A549 (cell line): ENCODE measurements around the gene SPSB3. TPM values are rescaled to one million over a fixed set of nuclear protein-coding genes. Genes with fewer than 3 reads are reported as not detected.

Experiments
- ATAC-seq, 2 experiments: fragments of 200-7000 bp in 1 of 2; fragments of >200 bp in 1 of 2; cut with Nextera tagmentation in 1 of 2; cut with Tn5 transposase in 1 of 2; 3 replicates each; pipeline versions ENCODE4 v1.8.0 to v1.9.1; 2018 to 2020; ENCODE audit warnings: mild to moderate bottlenecking in 1 of 2, moderate library complexity in 1 of 2
- CTCF ChIA-PET: fragments of 300-600 bp; sonication (Branson Sonifier 250); formaldehyde crosslinking; extraction: SDS; loops from one replicate; lab custom pipeline; 2021; ENCODE audit warnings: antibody characterized with exemption, inconsistent platforms; lab: Yijun Ruan, JAX
- POLR2A ChIA-PET: fragments of 350-600 bp; formaldehyde crosslinking; extraction: SDS; loops from one replicate; lab custom pipeline; 2021; ENCODE audit warnings: antibody characterized with exemption, inconsistent platforms; lab: Yijun Ruan, JAX
- DNase-seq, 2 experiments: peaks; one replicate each; pipeline versions ENCODE4 v3.0.0 to v3.0.0-alpha.2; 2011 to 2016; ENCODE audit warnings: low read depth in 1 of 2, low spot score in 1 of 2
- FAIRE-seq: peaks from 2 replicates; lab custom pipeline; 2011; peaks lifted over from hg19 to GRCh38; lab: Jason Lieb, UNC
- H3K27ac ChIP-seq, 2 experiments: fragments of >200 bp; sonication (Bioruptor Twin); formaldehyde crosslinking; 3 replicates each; pipeline ENCODE4 v1.5.1; 2016 to 2017
- H3K4me1 ChIP-seq: fragments of >200 bp; sonication (Bioruptor Twin); formaldehyde crosslinking; 3 replicates; pipeline ENCODE4 v1.6.1; 2016
- H3K4me2 ChIP-seq: fragments of >200 bp; sonication (Bioruptor Twin); formaldehyde crosslinking; 3 replicates; pipeline ENCODE4 v1.6.1; 2016
- H3K4me3 ChIP-seq: fragments of >200 bp; sonication (Bioruptor Twin); formaldehyde crosslinking; 3 replicates; pipeline ENCODE4 v1.5.1; 2016
- H3K9me3 ChIP-seq: fragments of >200 bp; sonication (Bioruptor Twin); formaldehyde crosslinking; 3 replicates; pipeline ENCODE4 v1.6.1; 2016
- CBX2 ChIP-seq: fragments of 200-600 bp; sonication (generic); IDR thresholded peaks from 2 replicates; pipeline ENCODE4 v1.6.1; 2016; ENCODE audit warnings: low read depth, mild to moderate bottlenecking, borderline replicate concordance
- CBX8 ChIP-seq: fragments of 200-600 bp; sonication (generic); IDR thresholded peaks from 2 replicates; pipeline ENCODE4 v1.6.1; 2016
- CHD4 ChIP-seq: fragments of 200-600 bp; sonication (generic); IDR thresholded peaks from 2 replicates; pipeline ENCODE4 v1.6.1; 2016; ENCODE audit warnings: antibody characterized with exemption, mild to moderate bottlenecking, borderline replicate concordance
- E2F6 ChIP-seq: IDR thresholded peaks from 2 replicates; pipeline ENCODE4 v1.6.1; 2012; ENCODE audit warnings: low read depth, borderline replicate concordance
- EHF ChIP-seq: fragments of 250-450 bp; sonication (Bioruptor Pico); IDR thresholded peaks from 2 replicates; pipeline ENCODE4 v1.5.0; 2020; ENCODE audit warnings: mild to moderate bottlenecking
- FOSB ChIP-seq: fragments of 250-450 bp; sonication (Bioruptor Pico); IDR thresholded peaks from 2 replicates; pipeline ENCODE4 v1.5.0; 2020; ENCODE audit warnings: mild to moderate bottlenecking, moderate library complexity
- FOSL2 ChIP-seq, 2 experiments: fragments of 450-650 bp in 1 of 2; fragments of >200 bp in 1 of 2; sonication (Bioruptor Twin) in 1 of 2; formaldehyde crosslinking; IDR thresholded peaks; 2 replicates each; pipeline versions ENCODE4 v1.5.0 to v1.6.1; 2016 to 2020; ENCODE audit warnings: mild to moderate bottlenecking in 1 of 2, moderate library complexity in 1 of 2
- FOXS1 ChIP-seq: fragments of 250-450 bp; sonication (Bioruptor Pico); IDR thresholded peaks from 2 replicates; pipeline ENCODE4 v1.5.0; 2020; ENCODE audit warnings: mild to moderate bottlenecking, moderate library complexity
- HEYL ChIP-seq: fragments of 250-450 bp; sonication (Bioruptor Pico); IDR thresholded peaks from 2 replicates; pipeline ENCODE4 v1.8.0; 2021; ENCODE audit warnings: mild to moderate bottlenecking, moderate library complexity
- HOXB13 ChIP-seq: fragments of 250-450 bp; sonication (Bioruptor Pico); IDR thresholded peaks from 2 replicates; pipeline ENCODE4 v1.5.0; 2020; ENCODE audit warnings: low read depth, mild to moderate bottlenecking, moderate library complexity
- HOXB5 ChIP-seq: fragments of 250-450 bp; sonication (Bioruptor Pico); IDR thresholded peaks from 2 replicates; pipeline ENCODE4 v1.5.0; 2020; ENCODE audit warnings: mild to moderate bottlenecking, moderate library complexity
- NR3C1 ChIP-seq: fragments of >200 bp; sonication (Bioruptor Twin); formaldehyde crosslinking; IDR thresholded peaks from 3 replicates; pipeline ENCODE4 v1.6.1; 2017
- POLR2A ChIP-seq: IDR thresholded peaks from 2 replicates; pipeline ENCODE4 v1.6.1; 2012; ENCODE audit warnings: mild to moderate bottlenecking, low read length
- POLR2AphosphoS2 ChIP-seq: conservative IDR thresholded peaks from 2 replicates; pipeline ENCODE4 v1.6.1; 2012; ENCODE audit warnings: low read length, improper control_type of control experiment, inconsistent platforms
- REST ChIP-seq: fragments of 200-600 bp; sonication (generic); IDR thresholded peaks from 2 replicates; pipeline ENCODE4 v1.6.1; 2016; ENCODE audit warnings: antibody characterized with exemption, mild to moderate bottlenecking, moderate library complexity
- RFX5 ChIP-seq: fragments of 450-650 bp; IDR thresholded peaks from 2 replicates; pipeline ENCODE4 v1.7.1; 2014; ENCODE audit warnings: antibody characterized with exemption, mild to moderate bottlenecking, moderate library complexity
- SMC3 ChIP-seq: fragments of >200 bp; sonication (Bioruptor Twin); formaldehyde crosslinking; IDR thresholded peaks from 3 replicates; pipeline ENCODE4 v1.6.1; 2018; ENCODE audit warnings: inconsistent platforms
- TFCP2L1 ChIP-seq: fragments of 250-450 bp; sonication (Bioruptor Pico); IDR thresholded peaks from 2 replicates; pipeline ENCODE4 v1.5.0; 2021; ENCODE audit warnings: mild to moderate bottlenecking
- TP53 ChIP-seq: fragments of 250-450 bp; sonication (Bioruptor Pico); IDR thresholded peaks from 2 replicates; pipeline ENCODE4 v1.5.0; 2021; ENCODE audit warnings: mild to moderate bottlenecking, moderate library complexity
- ZNF302 ChIP-seq: fragments of 250-450 bp; sonication (Bioruptor Pico); IDR thresholded peaks from 2 replicates; pipeline ENCODE4 v1.9.0; 2021; ENCODE audit warnings: inconsistent platforms, mild to moderate bottlenecking, moderate library complexity
- ZSCAN20 ChIP-seq: fragments of 250-450 bp; sonication (Bioruptor Pico); IDR thresholded peaks from 2 replicates; pipeline ENCODE4 v1.8.0; 2022; ENCODE audit warnings: mild to moderate bottlenecking, moderate library complexity
- WGBS: methylation state at CpG from one replicate; pipeline ENCODE4 v1.1.6; 2017; ENCODE audit errors: missing lambda C conversion rate; 5-methylcytosine and 5-hydroxymethylcytosine counted together
- polyA plus RNA-seq, 4 experiments: library from polyadenylated mRNA; depleted of rRNA in 3 of 4; stranded (reverse); fragments of >200 nt; fragmentation: RNase III in 1 of 4; extraction: RNeasy Plus Mini Kit Qiagen cat#74134 plus additional on column Dnase treatment in 1 of 4; gene quantifications; 2 replicates in 3 of 4; 3 replicates in 1 of 4; pipeline ENCODE4 v1.2.3, GENCODE V29; 2011 to 2017

SPSB3 gene
- polyA plus RNA-seq, 2 of the 4 experiments (the other 2 are of a cell fraction) = 9.2 to 14.6 TPM

- no peak for FAIRE-seq
- 92% methylated on average over 16 of the region's 16 CpGs for WGBS
- TF ChIP-seq HEYL (CRISPR knock-in tag) = no peak
- TF ChIP-seq TFCP2L1 (CRISPR knock-in tag) = no peak
- no peak for TF ChIP-seq POLR2A
- no peak for TF ChIP-seq REST
- TF ChIP-seq, all 56 proteins: peak for 0
- no peaks in the 10 kb centered on the region for H3K9me3 ChIP-seq
- ChIA-PET CTCF (interaction anchor here (1.0 to 3.2 kb wide), 3 partner anchors 12 to 44 kb away, joined by 3 to 15 read pairs (median 3); no protein-coding TSS in a partner anchor), POLR2A (no interaction called here)
- peaks cover 4% of the 10 kb centered on the region for H3K4me1 ChIP-seq
- no peak overlapping the region for H3K4me2 ChIP-seq
- no peak overlapping the region for H3K27ac ChIP-seq
- no peak overlapping the region for H3K4me3 ChIP-seq
- DNase-seq = no peak
- no peak for ATAC-seq
Measured at GRCh38 chr16:1751946-1752345, 30.4 kb downstream of the SPSB3 start.

GRCh38 chr16:1749152-1750117, 32.9 kb downstream of the SPSB3 start:
- DNase-seq (no peak), ATAC-seq (no peak), FAIRE-seq (no peak)
- TF ChIP-seq HOXB5 (CRISPR knock-in tag) = no peak
- no peak for TF ChIP-seq TP53 (CRISPR knock-in tag)
- no peak for TF ChIP-seq REST
- no peak for TF ChIP-seq RFX5
- TF ChIP-seq E2F6 = no peak
- no peak for TF ChIP-seq CHD4
- TF ChIP-seq FOSL2 (IDR thresholded peaks at IDR 0.05) = no peak
- TF ChIP-seq FOSL2 (CRISPR knock-in tag; IDR thresholded peaks at IDR 0.05) = no peak
- TF ChIP-seq HOXB13 (CRISPR knock-in tag) = no peak
- no peak for TF ChIP-seq EHF (CRISPR knock-in tag)
- TF ChIP-seq SMC3 = no peak
- no peak for TF ChIP-seq POLR2AphosphoS2
- TF ChIP-seq FOSB (CRISPR knock-in tag) = no peak
- no peak for TF ChIP-seq ZSCAN20 (CRISPR knock-in tag)
- no peak for TF ChIP-seq ZNF302 (CRISPR knock-in tag)
- TF ChIP-seq CBX2 = no peak
- TF ChIP-seq CBX8 = no peak
- TF ChIP-seq NR3C1 = no peak
- TF ChIP-seq FOXS1 (CRISPR knock-in tag) = no peak
- no peak for TF ChIP-seq HEYL (CRISPR knock-in tag)
- Histone ChIP-seq H3K27ac (no peak overlapping the region), H3K9me3 (no peaks in the 10 kb centered on the region), H3K4me3 (no peak overlapping the region), H3K4me1 (peaks cover 22% of the 10 kb centered on the region), H3K4me2 (no peak overlapping the region)
- 93% methylated on average over 25 of the region's 29 CpGs for WGBS
- CTCF ChIA-PET = interaction anchor here (0.7 to 4.0 kb wide), 6 partner anchors 15 to 52 kb away, joined by 3 to 15 read pairs (median 6); partner anchors contain the start of gene MAPK8IP3
- POLR2A ChIA-PET = no interaction called here
